ENCODE measurements around the gene POLDIP2. TPM values are rescaled to one million over a fixed set of nuclear protein-coding genes. Genes with fewer than 3 reads are reported as not detected.

POLDIP2 gene
- polyA plus RNA-seq, 1 experiment, result 141 TPM

DNA sequence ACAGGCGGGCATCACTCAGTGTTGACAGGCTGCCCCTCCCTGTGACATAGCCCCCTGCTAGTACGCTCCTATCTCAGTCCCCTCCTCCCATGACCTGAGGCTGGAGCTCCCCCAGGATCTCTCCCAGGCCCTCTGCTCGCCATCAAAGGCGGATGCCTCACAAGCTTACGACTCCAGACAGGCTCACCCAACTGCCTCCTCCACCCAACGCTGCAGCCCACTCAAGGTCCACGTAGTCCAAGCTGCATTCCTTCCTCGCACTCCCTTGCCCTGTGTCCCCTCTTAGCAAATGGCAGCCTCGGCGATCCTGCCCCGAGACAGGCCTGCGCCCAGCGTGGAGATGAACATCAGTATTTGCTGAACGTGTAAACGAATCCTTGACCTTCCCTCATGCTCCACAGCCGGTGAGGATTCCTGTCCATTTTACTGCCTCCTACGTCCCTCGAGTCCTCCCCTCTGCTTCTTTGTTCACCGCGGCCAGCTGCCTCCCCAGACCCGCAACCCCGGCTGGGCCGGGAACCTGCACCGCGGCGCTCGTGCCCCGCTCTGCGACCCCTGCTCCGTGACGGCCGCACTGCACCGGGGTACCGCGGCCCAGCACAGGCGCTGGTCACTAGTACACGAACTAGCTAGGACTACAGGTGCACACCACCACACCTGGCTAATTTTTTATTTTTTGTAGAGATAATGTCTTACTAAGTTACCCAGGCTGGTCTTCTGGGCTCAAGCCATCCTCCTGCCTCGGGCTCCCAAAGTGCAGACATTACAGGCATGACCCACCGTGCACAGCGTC lies 39.2 kb downstream of the POLDIP2 start:
- Histone ChIP-seq H3K36me3 (ENCODE audit: control insufficient read depth, insufficient read depth, low read length) (no peaks in the 10 kb centered on the region), H3K4me3 (ENCODE audit: low read depth, low read length) (peak overlapping the region; percentile 62), H3K27me3 (ENCODE audit: control insufficient read depth, insufficient read depth, low read length) (no peaks in the 10 kb centered on the region)
- ChIA-PET CTCF (interaction anchor here (1.1 to 1.8 kb wide), 4 partner anchors 10 to 513 kb away, joined by 3 to 5 read pairs (median 4); no protein-coding TSS in a partner anchor), POLR2A (no interaction called here)
- DNase-seq (ENCODE audit: low read depth), result no peak
- no peak for TF ChIP-seq CTCF (IDR thresholded peaks at IDR 0.05; ENCODE audit: insufficient read depth, low read depth, low read length)

DNA sequence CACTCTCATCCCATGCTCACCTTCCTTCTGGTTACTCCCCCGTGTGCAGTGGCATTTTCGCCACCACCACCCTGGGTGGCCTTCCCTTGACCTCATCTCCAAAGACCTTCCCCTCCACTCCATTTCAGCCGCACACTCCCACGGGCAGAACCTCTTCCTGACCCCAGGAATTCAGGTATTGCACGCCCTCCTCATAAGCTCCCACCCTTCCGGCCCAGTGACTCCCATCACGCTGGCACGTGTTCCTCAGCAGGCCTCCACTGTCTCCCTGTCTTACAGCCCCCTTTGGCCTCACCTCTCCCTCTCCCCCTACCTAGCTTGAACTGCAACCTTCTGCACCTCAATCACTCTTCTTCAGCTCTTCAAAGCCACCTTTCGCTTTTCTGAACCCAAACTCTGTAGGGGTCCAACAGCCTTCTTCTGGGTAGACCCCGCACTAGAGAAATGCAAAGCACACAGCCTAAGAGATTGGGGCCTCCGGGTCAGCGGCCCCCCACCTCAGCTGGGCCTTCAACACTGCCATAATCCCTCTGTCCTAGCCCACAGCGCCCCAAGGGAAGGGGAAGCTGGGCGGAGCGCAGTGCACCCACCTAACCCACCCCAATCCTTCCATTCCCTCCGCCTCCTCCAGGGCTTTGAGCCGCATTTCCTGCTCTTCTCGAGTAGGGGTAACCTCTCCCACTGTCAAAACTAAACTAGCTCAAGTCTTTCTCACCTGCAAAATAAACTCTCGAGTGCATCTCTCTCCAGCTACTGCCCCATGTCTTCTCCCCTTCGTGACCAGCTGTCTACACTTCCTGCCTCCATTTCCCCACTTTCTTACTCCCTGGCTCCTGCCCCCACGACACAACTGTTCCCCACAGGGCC lies 40.0 kb downstream of the POLDIP2 start:
- ChIA-PET CTCF (interaction anchor here (0.7 to 1.8 kb wide), 3 partner anchors 18 to 512 kb away, joined by 3 to 5 read pairs (median 4); partner anchors contain the start of gene IFT20), POLR2A (no interaction called here)
- no peak for DNase-seq (ENCODE audit: low read depth)
- Histone ChIP-seq H3K36me3 (ENCODE audit: control insufficient read depth, insufficient read depth, low read length) (no peaks in the 10 kb centered on the region), H3K4me3 (ENCODE audit: low read depth, low read length) (no peak overlapping the region), H3K27me3 (ENCODE audit: control insufficient read depth, insufficient read depth, low read length) (no peaks in the 10 kb centered on the region)
- no peak for TF ChIP-seq CTCF (IDR thresholded peaks at IDR 0.05; ENCODE audit: insufficient read depth, low read depth, low read length)

- Histone ChIP-seq H3K4me3 (ENCODE audit: low read depth, low read length) (no peak overlapping the region), H3K36me3 (ENCODE audit: control insufficient read depth, insufficient read depth, low read length) (no peaks in the 10 kb centered on the region), H3K27me3 (ENCODE audit: control insufficient read depth, insufficient read depth, low read length) (no peaks in the 10 kb centered on the region)
- POLR2A ChIA-PET, result no interaction called here
- no peak for TF ChIP-seq CTCF (IDR thresholded peaks at IDR 0.05; ENCODE audit: insufficient read depth, low read depth, low read length)
- CTCF ChIA-PET, result no interaction called here
- DNase-seq (ENCODE audit: low read depth), result no peak
Measured at GRCh38 chr17:28315846-28316705, 41.3 kb downstream of the POLDIP2 start.

DNA sequence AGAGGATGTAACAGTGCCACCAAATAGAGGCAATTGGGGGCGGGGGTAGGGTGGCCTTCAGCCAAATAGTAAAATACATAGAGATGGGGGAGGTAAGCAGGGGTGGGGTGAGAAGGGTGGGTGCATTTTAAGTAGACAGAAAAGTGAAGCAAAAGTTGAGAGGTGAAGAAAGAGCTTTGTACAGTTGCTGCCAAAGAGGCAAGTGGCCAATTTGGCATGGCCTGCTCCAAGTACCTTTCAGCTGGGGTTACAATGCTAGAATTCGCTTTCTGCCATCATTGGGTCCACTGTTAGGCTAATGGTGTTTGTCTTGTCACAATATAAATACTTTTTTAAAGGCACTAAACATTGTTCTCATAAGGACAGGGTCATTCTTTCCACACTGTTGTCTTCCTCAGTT lies 43.5 kb downstream of the POLDIP2 start:
- TF ChIP-seq CTCF (IDR thresholded peaks at IDR 0.05; ENCODE audit: insufficient read depth, low read depth, low read length), result no peak
- no peak for DNase-seq (ENCODE audit: low read depth)
- Histone ChIP-seq H3K36me3 (ENCODE audit: control insufficient read depth, insufficient read depth, low read length) (no peaks in the 10 kb centered on the region), H3K4me3 (ENCODE audit: low read depth, low read length) (no peak overlapping the region), H3K27me3 (ENCODE audit: control insufficient read depth, insufficient read depth, low read length) (no peaks in the 10 kb centered on the region)
- ChIA-PET CTCF (no interaction called here), POLR2A (no interaction called here)
